Measurements from ENCODE around the gene TSPO2. TPM values are rescaled to one million over a fixed set of nuclear protein-coding genes. Genes with fewer than 3 reads are reported as not detected.
A peak's percentile ranks its signal among the peaks of the same experiment; 100 is the strongest.

Gene TSPO2
- total RNA-seq, 2 donors from 2014 or later, result not detected

DNA sequence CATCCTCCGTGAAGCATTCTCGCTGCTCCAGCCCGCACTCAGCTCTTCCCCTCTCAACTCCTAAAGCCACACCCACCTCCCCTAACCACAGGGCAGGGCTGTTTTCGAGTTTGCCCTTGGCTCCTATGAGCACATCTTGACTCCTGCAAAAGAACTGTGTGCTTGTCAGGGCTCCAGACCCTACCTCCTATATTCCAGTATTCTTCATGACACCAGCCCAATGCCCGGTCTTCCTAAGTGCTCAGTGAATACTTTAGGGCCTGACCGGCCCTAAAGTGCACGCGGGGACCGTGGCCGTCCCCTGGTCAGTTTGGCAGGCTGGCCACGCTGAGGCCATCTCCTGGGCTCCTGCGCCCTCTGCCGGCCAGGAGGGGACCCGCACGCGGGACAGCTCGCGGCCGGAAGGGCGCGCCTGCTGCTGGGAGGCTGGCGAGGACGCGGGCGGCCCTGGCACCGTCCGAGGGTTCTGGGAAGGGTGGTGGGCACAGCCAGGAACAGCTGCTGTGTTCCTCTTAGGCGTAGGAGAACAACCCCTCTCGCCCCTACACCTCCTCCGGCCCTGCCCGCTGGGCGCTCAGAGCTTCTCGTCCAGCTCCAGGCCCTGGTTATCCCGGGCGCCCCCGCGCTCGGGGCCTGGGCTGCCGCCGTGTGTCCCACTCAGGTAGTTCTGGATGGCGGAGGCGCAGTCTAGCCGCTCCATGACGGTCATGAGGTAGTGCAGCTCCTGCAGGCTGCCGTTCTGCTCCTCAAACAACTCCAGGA is 14.3 kb upstream of the TSPO2 start:
- H3K4me1 ChIP-seq, result no peaks in the 10 kb centered on the region
- H3K36me3 ChIP-seq, result no peaks in the 10 kb centered on the region
- H3K27ac ChIP-seq, result peak overlapping the region; percentile 65
- H3K9me3 ChIP-seq, result no peaks in the 10 kb centered on the region
- H3K4me3 ChIP-seq, result peak overlapping the region; percentile 36
- DNase-seq, result peak; percentile 89
- no peaks in the 10 kb centered on the region for H3K27me3 ChIP-seq
- intact Hi-C loops (cut with DNase I), result loop anchor here (5.0 kb wide), 1 partner anchor 131 kb away; no protein-coding TSS in a partner anchor
- peak overlapping the region; percentile 57 to 75 for H3K9ac ChIP-seq (ENCODE audit: low read depth in 2 of 2, low read length in 2 of 2)
- TF ChIP-seq CTCF (IDR thresholded peaks at IDR 0.05), result peak; percentile 97

DNA sequence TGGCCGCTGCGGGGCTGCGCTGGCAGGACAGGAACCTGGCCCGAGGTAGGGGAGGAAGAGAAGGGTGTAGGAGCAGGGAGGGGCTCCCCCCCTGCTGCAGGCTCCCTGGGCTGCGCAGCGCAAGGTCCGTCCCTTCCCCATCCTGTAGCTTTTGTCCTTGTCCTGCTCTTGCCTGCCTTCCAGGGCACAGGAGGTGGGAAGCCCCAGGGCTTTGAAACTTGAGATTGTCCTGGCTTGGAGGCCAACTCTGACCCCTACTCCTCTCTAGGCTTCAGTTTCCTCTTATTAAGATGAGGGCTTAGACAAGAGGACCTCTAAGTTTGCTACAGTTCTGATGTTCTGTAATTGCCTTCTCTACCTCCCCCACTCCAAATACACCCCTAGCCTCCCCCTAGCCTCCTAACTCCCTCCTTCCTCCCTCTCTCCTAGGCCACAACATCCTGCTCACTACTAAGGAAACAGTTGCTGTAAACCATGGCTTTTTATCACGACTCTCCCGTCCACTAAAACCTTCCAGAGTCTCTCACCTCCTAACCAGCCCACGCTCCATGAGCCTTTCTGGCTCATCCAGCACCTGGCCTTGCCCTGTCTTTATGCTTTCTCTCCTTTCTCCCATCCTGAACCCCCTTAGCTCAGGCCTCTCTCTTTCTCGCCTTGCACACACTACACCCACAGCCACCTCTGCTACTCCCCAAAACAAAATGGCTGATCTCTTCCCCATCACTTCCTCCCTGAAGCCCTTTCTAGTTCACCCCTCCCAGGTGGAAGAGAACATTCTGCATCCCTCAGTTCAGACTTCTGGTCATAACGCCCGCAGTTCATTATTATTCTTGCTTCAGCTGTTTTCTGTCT is 13.5 kb upstream of the TSPO2 start:
- Histone ChIP-seq H3K36me3 (no peaks in the 10 kb centered on the region), H3K9ac (ENCODE audit: low read depth in 2 of 2, low read length in 2 of 2) (peak overlapping the region; percentile 57 to 75), H3K27me3 (no peaks in the 10 kb centered on the region), H3K9me3 (no peaks in the 10 kb centered on the region), H3K4me1 (no peaks in the 10 kb centered on the region), H3K4me3 (peak overlapping the region; percentile 36), H3K27ac (peak overlapping the region; percentile 65)
- DNase-seq, result peak; percentile 39
- TF ChIP-seq CTCF (IDR thresholded peaks at IDR 0.05), result no peak
- intact Hi-C loops (cut with DNase I), result loop anchor here (5.0 kb wide), 1 partner anchor 131 kb away; no protein-coding TSS in a partner anchor

- intact Hi-C loops (cut with DNase I), result no loop called here
- Histone ChIP-seq H3K9me3 (no peaks in the 10 kb centered on the region), H3K9ac (ENCODE audit: low read depth in 2 of 2, low read length in 2 of 2) (no peak overlapping the region), H3K4me3 (no peak overlapping the region), H3K36me3 (no peaks in the 10 kb centered on the region), H3K4me1 (no peaks in the 10 kb centered on the region), H3K27me3 (no peaks in the 10 kb centered on the region), H3K27ac (no peak overlapping the region)
- DNase-seq, result no peak
- no peak for TF ChIP-seq CTCF (IDR thresholded peaks at IDR 0.05)
These were observed 9.4 kb upstream of the TSPO2 start for GRCh38 chr6:41032830-41033229.

GRCh38 chr6:41033776-41034175 is 8.5 kb upstream of the TSPO2 start:
- Histone ChIP-seq H3K27me3 (no peaks in the 10 kb centered on the region), H3K9ac (ENCODE audit: low read depth in 2 of 2, low read length in 2 of 2) (no peak overlapping the region), H3K27ac (no peak overlapping the region), H3K36me3 (no peaks in the 10 kb centered on the region), H3K9me3 (no peaks in the 10 kb centered on the region), H3K4me1 (no peaks in the 10 kb centered on the region), H3K4me3 (no peak overlapping the region)
- TF ChIP-seq CTCF (IDR thresholded peaks at IDR 0.05), result no peak
- intact Hi-C loops (cut with DNase I), result no loop called here
- DNase-seq, result no peak

DNA sequence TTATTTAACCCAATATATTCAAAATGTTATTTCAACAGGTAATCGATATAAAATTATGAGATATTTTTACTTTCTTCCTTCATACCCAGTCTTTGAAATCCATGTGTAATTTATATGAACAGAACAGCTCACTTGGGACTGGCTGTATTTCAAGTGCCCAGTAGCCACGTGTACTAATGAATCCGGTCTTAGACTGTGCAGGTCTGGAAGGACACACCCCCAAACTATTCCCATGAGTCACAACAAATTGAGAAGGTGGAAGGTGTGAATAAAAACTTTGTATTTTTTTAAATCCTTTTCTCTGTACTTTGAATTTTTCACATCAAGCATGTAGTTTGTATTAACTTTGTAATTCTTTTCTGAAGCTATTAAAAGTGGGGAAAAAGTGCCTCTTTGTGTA is 6.1 kb upstream of the TSPO2 start:
- no peak for TF ChIP-seq CTCF (IDR thresholded peaks at IDR 0.05)
- H3K27ac ChIP-seq, result no peak overlapping the region

More for the DNA sequence above, 6.1 kb upstream of the TSPO2 start:
- Histone ChIP-seq H3K36me3 (no peaks in the 10 kb centered on the region), H3K27me3 (no peaks in the 10 kb centered on the region), H3K9ac (ENCODE audit: low read depth in 2 of 2, low read length in 2 of 2) (no peak overlapping the region), H3K9me3 (no peaks in the 10 kb centered on the region), H3K4me3 (no peak overlapping the region), H3K4me1 (peaks cover 4% of the 10 kb centered on the region)
- intact Hi-C loops (cut with DNase I), result no loop called here
- no peak for DNase-seq

All from colonic mucosa (tissue), 4 donors.